Right forelimb (tissue), 1 donor: ENCODE results near the gene ZBED4.

Source experiments
- DNase-seq: peaks from one replicate; pipeline ENCODE4 v3.0.0-alpha.2; 2018

Gene ZBED4

DNA sequence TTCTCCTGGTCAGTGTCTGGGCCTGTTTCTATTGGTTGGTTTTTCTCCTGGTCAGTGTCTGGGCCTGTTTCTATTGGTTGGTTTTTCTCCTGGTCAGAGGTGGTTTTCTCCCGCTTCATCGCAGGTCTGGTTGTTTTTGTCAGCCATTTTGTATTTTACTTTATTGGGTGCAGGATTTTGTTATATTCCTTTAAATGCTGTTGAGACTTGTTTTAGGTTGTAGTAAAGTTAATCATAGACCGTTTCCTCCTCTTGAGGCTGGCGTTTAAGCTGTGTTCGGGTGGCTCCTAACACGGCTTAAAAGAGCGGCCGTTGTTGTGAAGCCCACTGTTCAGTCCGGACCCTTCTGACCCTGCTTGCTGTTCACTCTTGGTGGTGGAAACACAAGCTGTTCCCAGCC lies 26.2 kb downstream of the ZBED4 start:
- DNase-seq: no peak

- DNase-seq: no peak
These were observed 26.6 kb downstream of the ZBED4 start for GRCh38 chr22:49880281-49880680.

DNA sequence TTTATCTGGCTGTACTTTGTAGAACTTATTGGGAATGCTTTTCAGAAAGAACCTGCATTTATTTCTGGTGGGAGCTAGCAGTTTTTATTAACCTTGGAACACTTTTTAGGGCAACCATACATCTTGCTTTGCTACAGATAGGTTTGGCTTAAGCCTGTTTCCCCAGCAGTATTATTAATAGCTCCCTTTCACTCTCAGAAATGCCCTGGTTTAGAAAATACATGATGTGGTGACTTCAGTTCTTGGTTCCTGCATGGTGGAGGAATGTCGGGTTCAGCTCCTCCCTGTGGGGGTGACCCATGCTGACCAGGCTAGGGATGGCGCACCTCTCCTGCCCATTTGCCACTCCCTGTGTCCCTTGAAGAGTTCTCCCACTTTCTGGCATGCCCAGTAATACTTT lies 28.2 kb downstream of the ZBED4 start:
- no peak for DNase-seq

DNA sequence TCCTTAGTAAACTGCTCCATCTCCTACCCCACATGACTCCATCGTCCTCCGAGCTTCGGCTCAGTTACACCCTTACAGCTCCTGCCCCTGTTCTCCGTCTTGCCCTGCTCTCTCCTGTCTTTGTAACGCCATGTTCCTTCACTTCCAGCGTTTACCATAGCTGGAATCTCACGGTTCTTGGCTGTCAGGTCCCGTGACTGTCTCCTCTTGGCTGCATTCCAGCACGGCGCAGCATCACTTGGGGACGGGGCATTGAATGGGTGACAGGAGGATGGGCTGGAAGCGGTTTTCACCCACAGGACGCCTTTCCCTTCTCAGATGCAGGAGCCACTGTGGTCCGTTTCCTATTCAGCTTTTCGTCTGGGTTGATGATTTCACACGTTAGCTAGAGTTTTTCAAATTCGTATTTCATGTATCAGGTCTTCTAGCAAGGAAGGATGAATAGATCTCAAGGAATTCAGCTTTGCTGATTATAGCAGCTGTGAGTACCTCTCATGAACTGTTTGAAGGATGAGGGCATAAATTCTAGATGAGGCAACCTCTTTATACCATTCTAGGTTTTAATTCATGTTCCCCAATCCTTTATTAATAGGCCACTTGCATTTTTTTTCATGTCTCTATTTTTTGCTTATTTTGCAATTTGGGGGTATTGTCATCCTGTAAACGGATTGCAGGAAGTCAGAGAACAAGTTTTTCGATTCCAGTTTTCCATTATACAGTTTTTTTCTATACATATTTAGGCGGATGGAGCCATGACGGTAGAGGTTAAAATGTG lies 29.1 kb downstream of the ZBED4 start:
- DNase-seq: no peak

GRCh38 chr22:49883294-49883640 lies 29.6 kb downstream of the ZBED4 start:
- no peak for DNase-seq

DNA sequence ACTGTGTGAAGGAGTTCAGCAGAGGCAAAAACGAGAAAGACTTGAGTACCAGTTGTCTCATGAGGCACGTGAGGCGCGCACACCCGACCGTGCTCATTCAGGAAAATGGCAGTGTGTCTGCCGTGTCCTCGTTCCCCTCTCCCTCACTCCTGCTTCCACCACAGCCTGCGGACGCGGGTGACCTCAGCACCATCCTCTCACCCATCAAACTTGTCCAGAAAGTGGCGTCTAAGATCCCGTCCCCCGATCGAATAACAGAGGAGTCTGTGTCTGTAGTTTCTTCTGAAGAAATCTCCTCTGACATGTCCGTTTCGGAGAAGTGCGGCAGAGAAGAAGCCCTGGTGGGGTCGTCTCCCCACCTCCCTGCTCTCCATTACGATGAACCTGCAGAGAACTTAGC lies 30.4 kb downstream of the ZBED4 start:
- DNase-seq: no peak

DNA sequence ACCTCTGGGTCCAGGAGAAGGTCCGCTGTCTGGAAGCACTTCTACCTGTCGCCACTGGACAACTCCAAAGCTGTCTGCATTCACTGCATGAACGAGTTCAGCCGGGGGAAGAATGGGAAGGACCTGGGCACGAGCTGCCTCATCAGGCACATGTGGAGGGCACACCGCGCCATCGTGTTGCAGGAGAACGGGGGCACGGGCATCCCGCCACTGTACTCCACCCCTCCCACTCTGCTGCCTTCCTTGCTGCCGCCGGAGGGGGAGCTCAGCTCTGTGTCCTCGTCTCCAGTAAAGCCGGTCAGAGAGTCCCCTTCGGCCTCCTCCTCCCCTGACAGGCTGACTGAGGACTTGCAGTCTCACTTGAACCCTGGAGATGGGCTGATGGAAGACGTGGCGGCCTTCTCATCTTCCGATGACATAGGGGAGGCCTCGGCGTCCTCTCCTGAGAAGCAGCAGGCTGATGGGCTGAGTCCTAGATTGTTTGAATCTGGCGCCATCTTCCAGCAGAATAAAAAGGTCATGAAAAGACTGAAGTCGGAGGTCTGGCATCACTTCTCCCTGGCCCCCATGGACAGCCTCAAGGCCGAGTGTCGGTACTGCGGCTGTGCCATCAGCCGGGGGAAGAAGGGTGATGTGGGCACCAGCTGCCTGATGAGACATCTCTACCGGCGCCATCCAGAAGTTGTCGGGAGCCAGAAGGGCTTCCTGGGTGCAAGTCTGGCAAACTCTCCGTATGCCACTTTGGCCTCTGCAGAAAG lies 31.0 kb downstream of the ZBED4 start:
- DNase-seq: no peak

GRCh38 chr22:49885281-49885680 lies 31.6 kb downstream of the ZBED4 start:
- DNase-seq: no peak

- DNase-seq: no peak
These were observed 32.2 kb downstream of the ZBED4 start for GRCh38 chr22:49885881-49886280.

DNA sequence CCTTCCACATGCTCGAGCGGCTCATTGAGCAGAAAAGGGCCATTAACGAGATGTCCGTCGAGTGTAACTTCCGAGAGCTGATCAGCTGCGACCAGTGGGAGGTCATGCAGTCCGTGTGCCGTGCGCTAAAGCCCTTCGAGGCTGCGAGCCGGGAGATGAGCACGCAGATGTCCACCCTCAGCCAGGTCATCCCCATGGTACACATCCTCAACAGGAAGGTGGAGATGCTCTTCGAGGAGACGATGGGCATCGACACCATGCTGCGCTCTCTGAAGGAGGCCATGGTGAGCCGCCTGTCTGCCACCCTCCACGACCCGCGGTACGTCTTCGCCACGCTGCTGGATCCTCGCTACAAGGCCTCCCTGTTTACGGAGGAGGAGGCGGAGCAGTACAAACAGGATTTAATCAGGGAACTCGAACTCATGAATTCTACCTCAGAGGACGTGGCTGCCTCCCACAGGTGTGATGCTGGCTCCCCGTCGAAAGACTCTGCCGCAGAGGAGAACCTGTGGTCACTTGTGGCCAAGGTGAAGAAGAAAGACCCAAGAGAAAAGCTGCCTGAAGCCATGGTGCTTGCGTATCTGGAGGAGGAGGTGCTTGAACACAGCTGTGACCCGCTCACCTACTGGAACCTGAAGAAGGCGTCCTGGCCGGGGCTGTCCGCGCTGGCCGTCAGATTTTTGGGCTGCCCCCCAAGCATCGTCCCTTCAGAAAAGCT lies 32.9 kb downstream of the ZBED4 start:
- no peak for DNase-seq

GRCh38 chr22:49887064-49887451 lies 33.4 kb downstream of the ZBED4 start:
- no peak for DNase-seq

GRCh38 chr22:49887702-49888101 lies 34.1 kb downstream of the ZBED4 start:
- no peak for DNase-seq

- no peak for DNase-seq
These were observed 35.4 kb downstream of the ZBED4 start for GRCh38 chr22:49889071-49889470.

GRCh38 chr22:49892226-49892899 lies 38.7 kb downstream of the ZBED4 start:
- no peak for DNase-seq

DNA sequence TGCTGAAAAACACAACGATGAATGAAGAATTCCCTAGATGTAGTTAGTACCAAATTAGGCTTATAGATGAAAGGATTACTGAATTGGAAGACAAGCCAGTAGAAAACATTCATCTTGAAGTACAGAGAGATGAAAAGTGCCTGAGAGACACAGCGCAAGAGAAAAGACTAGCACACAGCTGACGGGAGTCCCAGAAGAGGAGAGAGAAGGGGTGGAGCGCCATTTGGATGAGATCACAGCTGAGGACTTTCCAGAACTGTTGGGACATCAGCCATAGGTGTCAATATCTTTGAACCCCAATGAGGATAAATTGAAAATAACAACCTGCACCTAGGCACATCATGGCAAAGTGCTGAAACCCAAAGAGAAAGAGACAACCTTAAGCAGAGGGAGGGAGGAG lies 39.4 kb downstream of the ZBED4 start:
- no peak for DNase-seq

GRCh38 chr22:49894322-49895054 lies 40.8 kb downstream of the ZBED4 start:
- DNase-seq: no peak

DNA sequence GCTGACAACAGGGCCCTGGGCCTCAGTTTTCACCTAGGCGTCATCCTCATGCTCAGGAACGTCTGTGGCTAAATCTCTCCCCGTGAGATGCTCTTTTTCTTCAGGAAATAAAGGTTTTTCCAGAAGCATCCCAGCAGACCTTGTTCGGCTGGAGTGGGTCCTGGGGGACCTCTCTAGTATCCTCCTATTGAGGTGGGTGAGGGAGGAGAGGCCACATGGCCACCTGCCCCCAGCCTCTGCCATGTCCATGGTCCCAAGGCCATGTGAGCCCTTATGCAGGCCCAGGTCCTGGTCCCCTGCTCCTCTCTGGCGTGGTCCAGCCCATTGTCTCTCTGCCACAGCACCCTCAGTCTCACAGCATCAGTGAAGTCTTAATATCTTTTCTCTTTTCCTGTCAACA lies 42.6 kb downstream of the ZBED4 start:
- DNase-seq: no peak

GRCh38 chr22:49897015-49897684 lies 43.5 kb downstream of the ZBED4 start:
- DNase-seq: no peak

DNA sequence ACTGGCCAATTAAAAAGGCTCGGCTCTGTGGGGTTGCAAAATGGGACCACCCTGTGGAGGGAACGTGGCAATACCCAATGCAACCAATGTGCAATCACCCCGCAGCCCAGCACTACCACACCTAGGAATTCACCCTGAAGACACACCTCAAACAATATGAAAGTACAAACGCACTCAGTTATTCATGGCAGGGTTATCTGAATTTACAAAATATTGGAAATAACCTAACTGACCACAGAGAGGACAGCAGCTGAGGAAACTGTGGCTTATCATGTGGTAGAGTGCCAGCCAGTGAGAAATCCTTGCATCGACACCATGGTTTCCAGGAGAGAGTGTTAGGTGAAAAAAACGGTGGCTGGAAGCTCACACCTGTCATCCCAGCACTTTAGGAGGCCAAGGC lies 45.9 kb downstream of the ZBED4 start:
- DNase-seq: no peak

DNA sequence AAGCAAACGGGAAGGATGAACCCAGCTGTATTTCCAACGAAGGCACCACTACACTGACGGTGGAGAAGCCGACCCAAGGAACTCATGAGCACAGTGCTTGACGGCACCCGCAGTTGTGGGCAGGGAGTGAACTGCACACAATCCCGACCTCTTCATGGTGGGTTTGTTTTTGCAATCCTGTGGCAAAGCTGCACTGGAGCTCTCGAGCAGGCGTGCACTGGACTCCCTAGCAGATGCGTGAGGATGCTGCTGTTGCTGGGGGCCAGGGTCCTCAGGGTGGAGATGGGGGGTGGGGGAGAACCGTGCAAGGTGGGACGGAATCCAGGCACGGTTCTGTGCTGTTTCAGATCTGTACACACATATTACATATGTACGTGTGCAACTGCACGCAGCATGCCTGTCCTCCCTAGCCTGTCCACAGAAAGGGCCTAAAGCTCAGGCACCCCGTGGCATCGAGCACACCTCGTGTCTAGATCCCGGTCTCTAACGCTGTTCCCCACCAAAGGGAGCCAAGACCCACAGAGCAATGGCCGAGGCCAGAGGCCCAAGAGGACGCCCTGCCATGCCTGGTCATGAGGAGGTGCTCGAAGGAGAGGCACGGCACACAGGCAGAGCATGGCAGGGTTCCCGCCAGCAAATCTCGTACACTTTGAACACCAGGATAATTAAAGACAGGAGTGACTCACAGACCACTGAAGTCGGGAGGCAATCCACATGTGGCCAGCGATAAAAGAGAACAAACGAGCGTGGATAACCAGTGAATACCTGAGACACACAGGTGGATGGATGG lies 47.0 kb downstream of the ZBED4 start:
- no peak for DNase-seq

GRCh38 chr22:49901457-49901856 lies 47.8 kb downstream of the ZBED4 start:
- DNase-seq: no peak
